GM12878 (cell line): ENCODE data around the gene C1orf21. TPM values are rescaled to one million over a fixed set of nuclear protein-coding genes. Genes with fewer than 3 reads are reported as not detected.

Source experiments
- ATAC-seq: fragments of 200-7000 bp; cut with Tn5 transposase; 3 replicates; pipeline ENCODE4 v1.9.1; 2020; ENCODE audit warnings: mild to moderate bottlenecking, moderate library complexity
- BruUV-seq: library from RNA; stranded (reverse); fragments of 400-500 nt; replicated peaks from 2 replicates; lab custom pipeline; 2021; lab: Mats Ljungman, UMichigan
- CTCF ChIA-PET: fragments of 300-600 bp; sonication (Branson Sonifier 250); formaldehyde crosslinking; extraction: SDS; loops from one replicate; lab custom pipeline; 2021; ENCODE audit warnings: inconsistent platforms; lab: Yijun Ruan, JAX
- POLR2A ChIA-PET: fragments of 350-600 bp; formaldehyde crosslinking; extraction: SDS; loops from one replicate; lab custom pipeline; 2021; ENCODE audit warnings: inconsistent platforms; lab: Charles Lee
- RAD21 ChIA-PET: fragments of 300-600 bp; sonication (Branson Sonifier 250); formaldehyde crosslinking; loops from one replicate; lab custom pipeline; 2023; ENCODE audit warnings: antibody characterized with exemption; ENCODE audit not compliant: unreplicated experiment; lab: Charles Lee
- SMC1A ChIA-PET: fragments of 300-600 bp; sonication (Branson Sonifier 250); formaldehyde crosslinking; loops from one replicate; lab custom pipeline; 2023; ENCODE audit not compliant: unreplicated experiment, uncharacterized antibody; lab: Charles Lee
- DNase-seq: peaks from one replicate; pipeline ENCODE4 v3.0.0-alpha.2; 2011; ENCODE audit warnings: low read depth, low spot score
- FAIRE-seq: peaks from 3 replicates; lab custom pipeline; 2011; peaks lifted over from hg19 to GRCh38; lab: Jason Lieb, UNC
- H2AFZ ChIP-seq: 2 replicates; pipeline ENCODE4 v1.6.0; 2011; ENCODE audit warnings: low read depth, low read length, control low read depth; ENCODE audit not compliant: control insufficient read depth
- H3K27ac ChIP-seq: 2 replicates; pipeline ENCODE4 v1.5.1; 2011; ENCODE audit warnings: control low read depth; ENCODE audit not compliant: control insufficient read depth, insufficient read depth
- H3K27me3 ChIP-seq, 2 experiments: replicated peaks in 1 of 2; 2 replicates each; pipeline versions ENCODE4 v1.6.0 to v1.6.1; 2011; ENCODE audit warnings: low read length in 1 of 2; ENCODE audit not compliant: control insufficient read depth in 2 of 2, insufficient read depth in 2 of 2
- H3K36me3 ChIP-seq, 2 experiments: 2 replicates each; pipeline ENCODE4 v1.5.1; 2011; ENCODE audit warnings: low read length in 1 of 2; ENCODE audit not compliant: control insufficient read depth in 2 of 2, insufficient read depth in 2 of 2
- H3K4me1 ChIP-seq: 2 replicates; pipeline ENCODE4 v1.6.1; 2011; ENCODE audit warnings: mild to moderate bottlenecking, low read length, moderate library complexity, mixed read lengths; ENCODE audit not compliant: control insufficient read depth, insufficient read depth
- H3K4me2 ChIP-seq: 2 replicates; pipeline ENCODE4 v1.6.0; 2011; ENCODE audit warnings: control low read depth; ENCODE audit not compliant: control insufficient read depth, insufficient read depth
- H3K4me3 ChIP-seq: fragments of 200-600 bp; sonication (generic); 2 replicates; pipeline ENCODE4 v1.5.1; 2016
- H3K79me2 ChIP-seq: 2 replicates; pipeline ENCODE4 v1.6.0; 2011; ENCODE audit warnings: low read length; ENCODE audit not compliant: control insufficient read depth, insufficient read depth
- H3K9ac ChIP-seq: 2 replicates; pipeline ENCODE4 v1.8.0; 2011; ENCODE audit warnings: low read length, control low read depth, mixed read lengths; ENCODE audit not compliant: control insufficient read depth, insufficient read depth
- H3K9me3 ChIP-seq: replicated peaks from 3 replicates; pipeline ENCODE4 v1.5.1; 2011; ENCODE audit warnings: mild to moderate bottlenecking, low read length; ENCODE audit not compliant: control insufficient read depth, insufficient read depth
- H4K20me1 ChIP-seq: 2 replicates; pipeline ENCODE4 v1.6.0; 2011; ENCODE audit not compliant: control insufficient read depth, insufficient read depth
- DPF2 ChIP-seq: fragments of 450-650 bp; IDR thresholded peaks from 2 replicates; pipeline ENCODE4 v1.6.1; 2017; ENCODE audit warnings: mild to moderate bottlenecking
- IRF4 ChIP-seq: IDR thresholded peaks from 2 replicates; pipeline ENCODE4 v1.6.1; 2011; ENCODE audit warnings: low read depth, low read length
- MTA2 ChIP-seq: fragments of 450-650 bp; IDR thresholded peaks from 2 replicates; pipeline ENCODE4 v1.6.1; 2016; ENCODE audit warnings: low read depth, mild to moderate bottlenecking, moderate library complexity
- RCOR1 ChIP-seq: conservative IDR thresholded peaks from 2 replicates; pipeline ENCODE4 v1.6.1; 2012; ENCODE audit warnings: low read depth, low read length, improper control_type of control experiment
- RELA ChIP-seq: fragments of 450-650 bp; IDR thresholded peaks from 2 replicates; pipeline ENCODE4 v1.8.0; 2014; ENCODE audit warnings: borderline replicate concordance; ENCODE audit not compliant: partially characterized antibody
- REST ChIP-seq: IDR thresholded peaks from 2 replicates; pipeline ENCODE4 v1.6.1; 2012; ENCODE audit warnings: mild to moderate bottlenecking, low read depth, low read length
- RFX5 ChIP-seq: IDR thresholded peaks from 2 replicates; pipeline ENCODE4 v1.6.1; 2011; ENCODE audit warnings: low read depth, low read length, improper control_type of control experiment
- SKIL ChIP-seq: fragments of 450-650 bp; IDR thresholded peaks from 2 replicates; pipeline ENCODE4 v1.6.1; 2017; ENCODE audit warnings: mild to moderate bottlenecking, low read depth, inconsistent platforms; ENCODE audit not compliant: poor library complexity, severe bottlenecking
- SPI1 ChIP-seq: IDR thresholded peaks from 2 replicates; pipeline ENCODE4 v1.6.1; 2011; ENCODE audit warnings: low read depth, mild to moderate bottlenecking, low read length, moderate library complexity, borderline replicate concordance; ENCODE audit not compliant: insufficient read depth
- SUZ12 ChIP-seq: fragments of 200-600 bp; sonication (generic); IDR thresholded peaks from one replicate; pipeline ENCODE4 v1.6.1; 2018; ENCODE audit warnings: antibody characterized with exemption, mild to moderate bottlenecking; ENCODE audit not compliant: unreplicated experiment
- USF2 ChIP-seq: IDR thresholded peaks from 2 replicates; pipeline ENCODE4 v1.6.1; 2011; ENCODE audit warnings: low read depth, low read length, improper control_type of control experiment, borderline replicate concordance
- WGBS: methylation state at CpG from one replicate; pipeline ENCODE4 v1.1.6; 2016; ENCODE audit warnings: low lambda C conversion rate; ENCODE audit not compliant: insufficient replicate concordance, insufficient coverage; ENCODE audit errors: missing lambda C conversion rate; 5-methylcytosine and 5-hydroxymethylcytosine counted together
- in situ Hi-C: fragments of 300-500 bp; cut with MboI; formaldehyde crosslinking; loops from 9 replicates; pipeline ENCODE4 v1.14.3; 2018; ENCODE audit warnings: mixed read lengths
- intact Hi-C: fragments of 100-400 bp; cut with micrococcal nuclease; formaldehyde crosslinking; loops from one replicate; pipeline ENCODE4 v1.14.2; 2022; ENCODE audit not compliant: unreplicated experiment
- polyA plus RNA-seq, 11 experiments: library from polyadenylated mRNA; depleted of rRNA in 4 of 11; unstranded in 6 of 11; stranded (reverse) in 5 of 11; fragments of >200 nt; fragmentation: Nextera tagmentation in 4 of 11; fragmentation: Illumina TruSeq in 1 of 11; extraction: Ambion mirVana in 4 of 11; extraction: Trizol in 1 of 11; gene quantifications; 1 replicate in 1 of 11; 2 replicates in 10 of 11; pipeline versions ENCODE4 v1.2.1 to v1.2.3, GENCODE V29; 2011 to 2016; ENCODE audit warnings: inconsistent platforms in 2 of 11, missing spikeins in 2 of 11, low read depth in 1 of 11
- total RNA-seq, 4 experiments: library from RNA; depleted of rRNA in 3 of 4; stranded (reverse); fragments of >200 nt in 3 of 4; fragmentation: Illumina TruSeq in 1 of 4; extraction: Trizol in 1 of 4; gene quantifications; 2 replicates each; pipeline versions ENCODE4 v1.2.1 to v1.2.3, GENCODE V29; 2013 to 2021

The C1orf21 gene
- total and polyA plus RNA-seq, 10 of the 15 experiments (the other 5 are each of a cell fraction or from before 2014, with no cell fraction given) = 0.03 to 1.6 (median 0.17) TPM; not detected in 3

GRCh38 chr1:184502161-184502560 lies 115.3 kb downstream of the C1orf21 start:
- TF ChIP-seq SKIL (no peak), MTA2 (no peak), USF2 (no peak), REST (no peak), RCOR1 (no peak), RELA (no peak), RFX5 (no peak), SUZ12 (no peak), DPF2 (no peak), SPI1 (no peak), IRF4 (no peak)
- TF ChIP-seq, all 136 proteins: peak for 0
- ChIA-PET CTCF (no interaction called here), POLR2A (no interaction called here), SMC1A (no interaction called here), RAD21 (no interaction called here)
- no peak overlapping the region for H3K4me2 ChIP-seq
- no peaks in the 10 kb centered on the region for H3K9me3 ChIP-seq
- no peak overlapping the region for H2AFZ ChIP-seq
- ATAC-seq = no peak
- intact Hi-C loops (no loop called here), in situ Hi-C loops (no loop called here)
- BruUV-seq = no TSS peak
- no peak for DNase-seq
- H3K79me2 ChIP-seq = no peaks in the 10 kb centered on the region
- peaks cover 0 to 5% of the 10 kb centered on the region in 2 experiments; a peak in 2 of 4 replicates for H3K27me3 ChIP-seq
- no peak overlapping the region for H3K9ac ChIP-seq
- no peaks in the 10 kb centered on the region for H4K20me1 ChIP-seq
- H3K27ac ChIP-seq = no peak overlapping the region
- H3K4me1 ChIP-seq = no peaks in the 10 kb centered on the region
- no peaks in the 10 kb centered on the region for H3K36me3 ChIP-seq
- no peak overlapping the region for H3K4me3 ChIP-seq
- WGBS = 28% methylated on average over 6 of the region's 6 CpGs
- FAIRE-seq = no peak
